ENCODE measurements around the gene ADCY3. TPM values are rescaled to one million over a fixed set of nuclear protein-coding genes. Genes with fewer than 3 reads are reported as not detected.

Gene ADCY3
- total RNA-seq: 10 to 100 TPM in 2 of 4 donors, 1 to 10 TPM in 2; 3.9 to 16.6 (median 12.3) TPM

DNA sequence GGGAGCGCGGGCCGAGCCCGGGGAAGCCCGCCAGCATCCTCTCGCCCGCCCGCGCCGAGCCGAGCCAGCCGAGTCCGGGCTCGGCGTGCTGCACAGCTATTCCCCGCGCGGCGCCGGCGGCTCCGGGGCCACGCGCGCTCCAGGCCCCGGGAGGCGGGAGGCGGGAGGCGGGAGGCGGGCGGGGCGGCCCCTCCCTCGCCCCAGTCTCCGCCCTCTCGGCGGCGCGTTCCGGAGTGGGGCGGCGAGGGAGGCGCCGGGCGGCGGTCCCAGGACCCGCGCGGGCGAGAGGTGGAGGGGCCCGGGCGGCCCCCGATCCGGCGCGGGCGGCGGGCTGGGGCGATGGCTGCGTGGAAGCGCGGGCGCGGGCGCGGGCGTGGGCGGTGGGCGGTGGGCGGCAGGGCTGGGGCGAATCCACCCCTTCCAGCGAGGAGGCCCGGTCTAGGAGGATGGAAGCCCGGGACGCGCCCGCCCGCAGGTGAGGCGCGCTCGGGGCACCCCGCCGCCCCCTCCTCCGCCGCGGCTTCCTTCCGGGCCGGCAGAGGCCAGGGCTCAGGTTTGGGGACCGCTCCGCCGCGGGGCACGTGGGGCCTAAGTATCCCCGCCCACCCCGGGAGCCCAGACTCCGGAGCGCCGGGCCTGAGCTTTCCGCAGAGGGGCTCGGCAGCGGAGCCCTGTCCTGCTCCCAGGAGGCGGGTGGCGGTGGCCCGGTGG is at the start of gene ADCY3:
Gene ADCY3 (minus strand): TSS at position 140 of the 711 bp plus-strand sequence. CDS start 1,250 bp downstream, outside the sequence.
- peak; percentile 57 to 70 for ATAC-seq
- intact Hi-C loops (cut with DNase I; ENCODE audit: low total_unique reads): loop anchor here (5.0 to 10.0 kb wide), 2 partner anchors 38 to 515 kb away; no protein-coding TSS in a partner anchor
- no peaks in the 10 kb centered on the region for H3K4me1 ChIP-seq
- peak within 1 kb of the TSS; percentile 55 to 65 (median 62) for H3K4me3 ChIP-seq
- TF ChIP-seq POLR2A (IDR thresholded peaks at IDR 0.05): peak; percentile 7 to 19
- TF ChIP-seq, protein P1, sequence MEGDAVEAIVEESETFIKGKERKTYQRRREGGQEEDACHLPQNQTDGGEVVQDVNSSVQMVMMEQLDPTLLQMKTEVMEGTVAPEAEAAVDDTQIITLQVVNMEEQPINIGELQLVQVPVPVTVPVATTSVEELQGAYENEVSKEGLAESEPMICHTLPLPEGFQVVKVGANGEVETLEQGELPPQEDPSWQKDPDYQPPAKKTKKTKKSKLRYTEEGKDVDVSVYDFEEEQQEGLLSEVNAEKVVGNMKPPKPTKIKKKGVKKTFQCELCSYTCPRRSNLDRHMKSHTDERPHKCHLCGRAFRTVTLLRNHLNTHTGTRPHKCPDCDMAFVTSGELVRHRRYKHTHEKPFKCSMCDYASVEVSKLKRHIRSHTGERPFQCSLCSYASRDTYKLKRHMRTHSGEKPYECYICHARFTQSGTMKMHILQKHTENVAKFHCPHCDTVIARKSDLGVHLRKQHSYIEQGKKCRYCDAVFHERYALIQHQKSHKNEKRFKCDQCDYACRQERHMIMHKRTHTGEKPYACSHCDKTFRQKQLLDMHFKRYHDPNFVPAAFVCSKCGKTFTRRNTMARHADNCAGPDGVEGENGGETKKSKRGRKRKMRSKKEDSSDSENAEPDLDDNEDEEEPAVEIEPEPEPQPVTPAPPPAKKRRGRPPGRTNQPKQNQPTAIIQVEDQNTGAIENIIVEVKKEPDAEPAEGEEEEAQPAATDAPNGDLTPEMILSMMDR (IDR thresholded peaks at IDR 0.05 in 4 of 5, conservative IDR thresholded peaks at IDR 0.05 in 1 of 5): no peak
- peak within 1 kb of the TSS; percentile 51 to 63 (median 57) for H3K27ac ChIP-seq
- no peaks in the 10 kb centered on the region for H3K36me3 ChIP-seq
- H3K9me3 ChIP-seq: no peaks in the 10 kb centered on the region
- no peak for DNase-seq
- no peaks in the 10 kb centered on the region for H3K27me3 ChIP-seq
- in situ Hi-C loops (cut with MboI; ENCODE audit: low sequenced_read_pairs in 4 of 4): no loop called here

DNA sequence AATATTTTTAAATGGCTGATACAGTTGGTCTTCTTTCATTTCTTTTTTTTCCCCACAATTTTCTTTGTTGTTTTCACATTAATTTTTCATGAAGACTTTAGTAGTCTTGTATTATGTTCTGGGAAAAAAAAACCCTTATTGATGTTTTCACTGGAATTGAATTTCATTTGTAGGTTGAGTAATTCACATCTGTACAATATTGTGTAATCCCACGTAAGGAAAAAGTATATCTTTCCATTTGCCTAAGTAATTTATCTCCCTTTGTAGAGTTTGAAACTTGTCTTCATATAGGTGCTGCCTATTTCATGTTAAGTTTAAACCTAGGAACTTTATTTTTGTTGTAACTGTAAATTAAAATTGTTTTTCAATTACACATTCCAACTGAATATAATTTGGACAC is 49.7 kb upstream of the ADCY3 start:
- peaks cover 0 to 29% of the 10 kb centered on the region in 2 donors for H3K36me3 ChIP-seq
- H3K4me1 ChIP-seq: peaks cover 9 to 17% of the 10 kb centered on the region in 2 donors
- in situ Hi-C loops (cut with MboI; ENCODE audit: low sequenced_read_pairs in 4 of 4): loop anchor here in 1 of 4 donors (10.0 kb wide), 1 partner anchor 75 kb away; the partner anchor contains the start of gene EFR3B
- no peak overlapping the region for H3K4me3 ChIP-seq
- no peaks in the 10 kb centered on the region for H3K27me3 ChIP-seq
- DNase-seq (no peak), ATAC-seq (no peak)
- no peaks in the 10 kb centered on the region for H3K9me3 ChIP-seq
- intact Hi-C loops (cut with DNase I; ENCODE audit: low total_unique reads): loop anchor here (5.0 to 10.0 kb wide), 3 partner anchors 58 to 375 kb away; partner anchors contain the start of gene DNMT3A
- TF ChIP-seq, protein P1 (IDR thresholded peaks at IDR 0.05 in 4 of 5, conservative IDR thresholded peaks at IDR 0.05 in 1 of 5): no peak
- no peak for TF ChIP-seq POLR2A (IDR thresholded peaks at IDR 0.05)
- peak overlapping the region in 1 of 4 donors; percentile 100 for H3K27ac ChIP-seq

DNA sequence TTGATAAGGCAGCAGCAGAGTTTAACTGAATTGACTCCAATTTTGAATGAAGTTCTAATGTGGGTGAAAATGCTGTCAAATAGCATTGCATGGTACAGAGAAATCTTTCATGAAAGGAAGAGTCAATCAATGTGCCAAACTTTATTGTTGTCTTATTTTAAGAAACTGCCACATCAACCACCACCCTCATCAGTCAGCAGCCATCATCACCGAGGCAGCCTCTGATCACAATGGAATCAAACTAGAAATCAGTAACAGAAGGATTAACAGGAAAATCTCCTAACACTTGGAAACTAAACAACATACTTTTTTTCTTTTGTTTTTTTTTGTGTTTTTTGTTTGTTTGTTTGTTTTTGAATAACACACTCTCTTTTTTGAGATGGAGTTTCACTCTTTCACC is 41.9 kb upstream of the ADCY3 start:
- intact Hi-C loops (cut with DNase I; ENCODE audit: low total_unique reads): no loop called here
- H3K36me3 ChIP-seq: peaks cover 0 to 80% of the 10 kb centered on the region in 2 donors
- in situ Hi-C loops (cut with MboI; ENCODE audit: low sequenced_read_pairs in 4 of 4): no loop called here
- H3K9me3 ChIP-seq: no peaks in the 10 kb centered on the region
- TF ChIP-seq, protein P1 (IDR thresholded peaks at IDR 0.05 in 4 of 5, conservative IDR thresholded peaks at IDR 0.05 in 1 of 5): no peak
- TF ChIP-seq POLR2A (IDR thresholded peaks at IDR 0.05): no peak
- H3K4me1 ChIP-seq: peaks cover 0 to 9% of the 10 kb centered on the region in 2 donors
- DNase-seq: no peak
- no peak overlapping the region for H3K4me3 ChIP-seq
- H3K27me3 ChIP-seq: no peaks in the 10 kb centered on the region
- ATAC-seq: no peak
- H3K27ac ChIP-seq: no peak overlapping the region

DNA sequence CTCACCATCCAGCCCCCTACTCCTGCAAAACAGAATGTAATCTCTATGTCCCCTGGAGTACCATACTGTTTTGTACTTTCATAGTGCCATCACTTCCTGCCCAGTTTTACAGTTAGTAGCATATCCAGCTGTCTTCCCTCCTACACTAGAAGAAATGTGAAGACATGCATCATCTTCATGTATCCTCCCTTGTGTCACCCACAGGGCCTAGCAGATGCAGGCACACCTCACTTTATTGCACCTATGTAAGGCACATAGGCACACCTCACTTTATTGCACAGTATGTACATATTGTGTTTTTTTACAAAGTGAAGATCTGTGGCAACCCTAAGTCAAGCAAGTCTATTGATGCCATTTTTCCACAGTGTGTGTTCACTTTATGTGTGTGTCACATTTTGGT is 39.7 kb upstream of the ADCY3 start:
- no peaks in the 10 kb centered on the region for H3K9me3 ChIP-seq
- no peak overlapping the region for H3K4me3 ChIP-seq
- no peak for ATAC-seq
- no peak overlapping the region for H3K27ac ChIP-seq
- intact Hi-C loops (cut with DNase I; ENCODE audit: low total_unique reads): no loop called here
- no peaks in the 10 kb centered on the region for H3K27me3 ChIP-seq
- DNase-seq: no peak
- in situ Hi-C loops (cut with MboI; ENCODE audit: low sequenced_read_pairs in 4 of 4): no loop called here
- no peak for TF ChIP-seq POLR2A (IDR thresholded peaks at IDR 0.05)
- TF ChIP-seq, protein P1 (IDR thresholded peaks at IDR 0.05 in 4 of 5, conservative IDR thresholded peaks at IDR 0.05 in 1 of 5): no peak
- peaks cover 0 to 9% of the 10 kb centered on the region in 2 donors for H3K4me1 ChIP-seq
- peaks cover 8 to 80% of the 10 kb centered on the region in 2 donors for H3K36me3 ChIP-seq
